PC-3 (cell line): ENCODE results near the gene LRRC56. TPM values are rescaled to one million over a fixed set of nuclear protein-coding genes. Genes with fewer than 3 reads are reported as not detected.

ENCODE experiments used
- ATAC-seq: fragments of 200-7000 bp; cut with Tn5 transposase; 2 replicates; pipeline ENCODE4 v1.9.1; 2020; ENCODE audit warnings: mild to moderate bottlenecking, moderate library complexity
- BruUV-seq: library from RNA; stranded (reverse); fragments of 400-500 nt; replicated peaks from 2 replicates; lab custom pipeline; 2021; lab: Mats Ljungman, UMichigan
- CTCF ChIA-PET: fragments of 300-600 bp; sonication (Branson Sonifier 250); formaldehyde crosslinking; loops from one replicate; lab custom pipeline; 2022; ENCODE audit warnings: antibody characterized with exemption; lab: Charles Lee
- POLR2A ChIA-PET: fragments of 300-600 bp; sonication (Branson Sonifier 250); formaldehyde crosslinking; loops from one replicate; lab custom pipeline; 2022; ENCODE audit warnings: antibody characterized with exemption; ENCODE audit not compliant: unreplicated experiment; lab: Charles Lee
- DNase-seq: peaks from one replicate; pipeline ENCODE4 v3.0.0-alpha.2; 2015
- H2AFZ ChIP-seq: fragments of 300-600 bp; sonication (generic); 2 replicates; pipeline ENCODE4 v1.6.0; 2016; ENCODE audit warnings: antibody characterized with exemption, low read length
- H3F3A ChIP-seq: fragments of 300-600 bp; sonication (generic); one replicate; pipeline ENCODE4 v1.6.0; 2017; ENCODE audit warnings: antibody characterized with exemption, low read length, control low read depth, mild to moderate bottlenecking; ENCODE audit not compliant: unreplicated experiment
- H3K27ac ChIP-seq: fragments of 300-600 bp; sonication (generic); 2 replicates; pipeline ENCODE4 v1.5.1; 2016; ENCODE audit warnings: mild to moderate bottlenecking, low read length
- H3K27me3 ChIP-seq: fragments of 300-600 bp; sonication (generic); 2 replicates; pipeline ENCODE4 v1.6.1; 2016; ENCODE audit warnings: low read length, mixed read lengths
- H3K36me3 ChIP-seq: fragments of 300-600 bp; sonication (generic); 2 replicates; pipeline ENCODE4 v1.6.1; 2016; ENCODE audit warnings: low read depth, mixed run types, low read length, mixed read lengths
- H3K4me1 ChIP-seq: fragments of 300-600 bp; sonication (generic); 2 replicates; pipeline ENCODE4 v1.5.1; 2016; ENCODE audit warnings: low read length; ENCODE audit not compliant: insufficient read depth
- H3K4me2 ChIP-seq: fragments of 300-600 bp; sonication (generic); 2 replicates; pipeline ENCODE4 v1.6.0; 2016; ENCODE audit warnings: low read length
- H3K4me3 ChIP-seq: fragments of 300-600 bp; sonication (generic); 2 replicates; pipeline ENCODE4 v1.5.1; 2016; ENCODE audit warnings: mild to moderate bottlenecking, low read length, mixed read lengths
- H3K79me2 ChIP-seq: fragments of 300-600 bp; sonication (generic); 2 replicates; pipeline ENCODE4 v1.6.1; 2017; ENCODE audit warnings: low read length, mixed read lengths
- H3K9ac ChIP-seq: fragments of 300-600 bp; sonication (generic); 2 replicates; pipeline ENCODE4 v1.6.0; 2016; ENCODE audit warnings: mild to moderate bottlenecking, low read length
- H3K9me2 ChIP-seq: fragments of 300-600 bp; sonication (generic); replicated peaks from 2 replicates; pipeline ENCODE4 v1.6.1; 2016; ENCODE audit warnings: mixed run types, low read length, mixed read lengths
- H3K9me3 ChIP-seq: fragments of 300-600 bp; sonication (generic); 2 replicates; pipeline ENCODE4 v1.6.1; 2016; ENCODE audit warnings: low read length, mixed read lengths
- H4K20me1 ChIP-seq: fragments of 300-600 bp; sonication (generic); 2 replicates; pipeline ENCODE4 v1.6.1; 2016; ENCODE audit warnings: low read length, mixed read lengths
- CTCF ChIP-seq: fragments of 300-600 bp; sonication (generic); conservative IDR thresholded peaks from 2 replicates; pipeline ENCODE4 v1.5.1; 2017; ENCODE audit warnings: antibody characterized with exemption, low read depth, mild to moderate bottlenecking, low read length
- EZH2 ChIP-seq: fragments of 300-600 bp; sonication (generic); IDR thresholded peaks from one replicate; pipeline ENCODE4 v1.6.1; 2017; ENCODE audit warnings: antibody characterized with exemption, mild to moderate bottlenecking, low read length; ENCODE audit not compliant: unreplicated experiment
- EZH2phosphoT487 ChIP-seq: fragments of 300-600 bp; sonication (generic); IDR thresholded peaks from 2 replicates; pipeline ENCODE4 v1.6.1; 2018; ENCODE audit warnings: mild to moderate bottlenecking, antibody characterized with exemption, low read length, borderline replicate concordance
- intact Hi-C: fragments of 100-400 bp; cut with micrococcal nuclease; formaldehyde crosslinking; loops from 2 replicates; pipeline ENCODE4 v1.9.0; 2023
- total RNA-seq: library from RNA; depleted of rRNA; stranded (reverse); fragments of >200 nt; gene quantifications from 2 replicates; pipeline ENCODE4 v1.2.3, GENCODE V29; 2014

LRRC56 gene
- total RNA-seq, 1 experiment from 2014 or later, result 1.5 TPM

- TF ChIP-seq EZH2, result no peak
- peak; percentile 30; the same call in 1 of the 2 replicates for TF ChIP-seq CTCF
- no peak for TF ChIP-seq EZH2phosphoT487
- Histone ChIP-seq H3K79me2 (0 out of 2 replicates have a peak, but pooled peaks cover 4% of the 10 kb centered on the region), H3K27me3 (no peaks in the 10 kb centered on the region), H3K9ac (no peak overlapping the region), H2AFZ (no peak overlapping the region), H3K4me1 (no peaks in the 10 kb centered on the region), H3K9me2 (no peaks in the 10 kb centered on the region), H3K9me3 (no peaks in the 10 kb centered on the region), H3F3A (no peaks in the 10 kb centered on the region), H3K36me3 (peaks cover 33% of the 10 kb centered on the region), H4K20me1 (no peaks in the 10 kb centered on the region), H3K4me3 (no peak overlapping the region), H3K27ac (no peak overlapping the region), H3K4me2 (no peak overlapping the region)
- BruUV-seq, result no TSS peak
- intact Hi-C loops, result no loop called here
- CTCF ChIA-PET, result no interaction called here
- DNase-seq (no peak), ATAC-seq (peak; percentile 45; the same call in 1 of the 2 replicates)
- POLR2A ChIA-PET, result no interaction called here
Measured at GRCh38 chr11:597166-597725, 59.9 kb downstream of the LRRC56 start.

GRCh38 chr11:598005-598680, 60.8 kb downstream of the LRRC56 start:
- Histone ChIP-seq H3K9me2 (no peaks in the 10 kb centered on the region), H3K4me1 (no peaks in the 10 kb centered on the region), H2AFZ (no peak overlapping the region), H4K20me1 (no peaks in the 10 kb centered on the region), H3F3A (no peaks in the 10 kb centered on the region), H3K36me3 (peaks cover 25% of the 10 kb centered on the region), H3K4me3 (no peak overlapping the region), H3K27ac (no peak overlapping the region), H3K9me3 (no peaks in the 10 kb centered on the region), H3K9ac (no peak overlapping the region), H3K79me2 (0 out of 2 replicates have a peak, but pooled peaks cover 4% of the 10 kb centered on the region), H3K27me3 (no peaks in the 10 kb centered on the region), H3K4me2 (no peak overlapping the region)
- POLR2A ChIA-PET, result no interaction called here
- CTCF ChIA-PET, result no interaction called here
- ATAC-seq, result no peak
- TF ChIP-seq EZH2, result no peak
- TF ChIP-seq EZH2phosphoT487, result no peak
- TF ChIP-seq CTCF, result no peak
- no TSS peak for BruUV-seq
- intact Hi-C loops, result no loop called here
- DNase-seq, result no peak
